WTC11 (cell line): ENCODE measurements around the gene CHMP2B. TPM values are rescaled to one million over a fixed set of nuclear protein-coding genes. Genes with fewer than 3 reads are reported as not detected.

Source experiments
- ATAC-seq: fragments of 200-7000 bp; cut with Tn5 transposase; 2 replicates; pipeline ENCODE4 v1.10.0; 2021; ENCODE audit warnings: mild to moderate bottlenecking, moderate library complexity
- CTCF ChIA-PET: fragments of 300-600 bp; sonication (Branson Sonifier 250); formaldehyde crosslinking; loops from one replicate; lab custom pipeline; 2021; ENCODE audit warnings: antibody characterized with exemption; lab: Charles Lee
- POLR2A ChIA-PET: fragments of 350-600 bp; sonication (Branson Sonifier 250); formaldehyde crosslinking; loops from one replicate; lab custom pipeline; 2021; ENCODE audit warnings: antibody characterized with exemption; lab: Charles Lee
- DNase-seq: peaks from one replicate; pipeline ENCODE4 v3.0.0; 2021; ENCODE audit warnings: low spot score
- H3K27ac Mint-ChIP-seq: 2 replicates; pipeline ENCODE4 v1.8.0; 2021; ENCODE audit warnings: mixed read lengths
- H3K27me3 Mint-ChIP-seq: 2 replicates; pipeline ENCODE4 v1.8.0; 2021; ENCODE audit warnings: low read depth, mild to moderate bottlenecking, moderate library complexity, mixed read lengths
- H3K36me3 Mint-ChIP-seq: 2 replicates; pipeline ENCODE4 v1.8.0; 2021; ENCODE audit warnings: mixed read lengths
- H3K4me1 Mint-ChIP-seq: 2 replicates; pipeline ENCODE4 v1.8.0; 2022; ENCODE audit warnings: mixed read lengths
- H3K4me3 Mint-ChIP-seq: 2 replicates; pipeline ENCODE4 v1.8.0; 2021; ENCODE audit warnings: mild to moderate bottlenecking, moderate library complexity, mixed read lengths
- H3K9me3 Mint-ChIP-seq: 2 replicates; pipeline ENCODE4 v1.8.0; 2021; ENCODE audit warnings: mixed read lengths
- EMX1 ChIP-seq: fragments of 250-450 bp; sonication (Bioruptor Pico); IDR thresholded peaks from 2 replicates; pipeline ENCODE4 v1.8.0; 2021; ENCODE audit warnings: mild to moderate bottlenecking
- ESRRA ChIP-seq: sonication (generic); formaldehyde crosslinking; IDR thresholded peaks from 2 replicates; pipeline ENCODE4 v1.8.1; 2022; ENCODE audit warnings: mild to moderate bottlenecking, missing genetic modification reagents, borderline replicate concordance
- KAT7 ChIP-seq: sonication (generic); formaldehyde crosslinking; IDR thresholded peaks from 2 replicates; pipeline ENCODE4 v1.8.1; 2023; ENCODE audit warnings: missing genetic modification reagents, mild to moderate bottlenecking, borderline replicate concordance
- MXD4 ChIP-seq: fragments of 250-450 bp; sonication (Bioruptor Pico); IDR thresholded peaks from 2 replicates; pipeline ENCODE4 v1.8.0; 2021; ENCODE audit warnings: mild to moderate bottlenecking, moderate library complexity, borderline replicate concordance
- NR1H2 ChIP-seq: sonication (generic); formaldehyde crosslinking; IDR thresholded peaks from 2 replicates; pipeline ENCODE4 v1.9.0; 2021; ENCODE audit warnings: mild to moderate bottlenecking, moderate library complexity, missing genetic modification reagents
- OVOL2 ChIP-seq: fragments of 250-450 bp; sonication (Bioruptor Pico); IDR thresholded peaks from 2 replicates; pipeline ENCODE4 v1.9.0; 2021; ENCODE audit warnings: mild to moderate bottlenecking, borderline replicate concordance
- SMAD3 ChIP-seq: sonication (generic); formaldehyde crosslinking; IDR thresholded peaks from 2 replicates; pipeline ENCODE4 v1.8.0; 2022; ENCODE audit warnings: missing genetic modification reagents, mild to moderate bottlenecking, borderline replicate concordance
- TP53 ChIP-seq: sonication (generic); formaldehyde crosslinking; IDR thresholded peaks from 2 replicates; pipeline ENCODE4 v1.8.1; 2023; ENCODE audit warnings: mild to moderate bottlenecking, missing genetic modification reagents
- ZNF317 ChIP-seq: sonication (generic); formaldehyde crosslinking; IDR thresholded peaks from 2 replicates; pipeline ENCODE4 v1.8.1; 2023; ENCODE audit warnings: low read depth, mild to moderate bottlenecking, moderate library complexity, missing genetic modification reagents, borderline replicate concordance
- ZNF671 ChIP-seq: fragments of 250-450 bp; sonication (Bioruptor Pico); IDR thresholded peaks from 2 replicates; pipeline ENCODE4 v1.8.0; 2021; ENCODE audit warnings: mild to moderate bottlenecking
- total RNA-seq: library from RNA; stranded (reverse); gene quantifications from 3 replicates; pipeline ENCODE4 v1.2.3, GENCODE V29; 2021
- TF ChIP-seq, protein P1 (sequence below): sonication (generic); formaldehyde crosslinking; IDR thresholded peaks from 2 replicates; pipeline ENCODE4 v1.8.0; 2022; ENCODE audit warnings: mild to moderate bottlenecking, missing genetic modification reagents
- TF ChIP-seq, protein P2 (sequence below): fragments of 200-600 bp; IDR thresholded peaks from 2 replicates; pipeline ENCODE4 v1.8.0; 2022; ENCODE audit warnings: antibody characterized with exemption
- TF ChIP-seq, protein P3 (sequence below): sonication (generic); formaldehyde crosslinking; IDR thresholded peaks from 2 replicates; pipeline ENCODE4 v1.8.0; 2022; ENCODE audit warnings: mild to moderate bottlenecking, missing genetic modification reagents
- TF ChIP-seq, protein P4 (sequence below): sonication (generic); formaldehyde crosslinking; IDR thresholded peaks from 2 replicates; pipeline ENCODE4 v1.8.1; 2023; ENCODE audit warnings: mild to moderate bottlenecking, missing genetic modification reagents, moderate library complexity
- TF ChIP-seq, protein P5 (sequence below): fragments of 250-450 bp; sonication (Bioruptor Pico); IDR thresholded peaks from 2 replicates; pipeline ENCODE4 v1.9.0; 2021; ENCODE audit warnings: mild to moderate bottlenecking
- TF ChIP-seq, protein P6 (sequence below): sonication (generic); formaldehyde crosslinking; IDR thresholded peaks from 2 replicates; pipeline ENCODE4 v1.8.1; 2023; ENCODE audit warnings: mild to moderate bottlenecking, missing genetic modification reagents
- TF ChIP-seq, protein P7 (sequence below): fragments of 250-450 bp; sonication (Bioruptor Pico); IDR thresholded peaks from 2 replicates; pipeline ENCODE4 v2.1.2; 2022; ENCODE audit warnings: mild to moderate bottlenecking, moderate library complexity

CHMP2B gene
- total RNA-seq, 1 experiment from 2014 or later = 37.8 TPM

DNA sequence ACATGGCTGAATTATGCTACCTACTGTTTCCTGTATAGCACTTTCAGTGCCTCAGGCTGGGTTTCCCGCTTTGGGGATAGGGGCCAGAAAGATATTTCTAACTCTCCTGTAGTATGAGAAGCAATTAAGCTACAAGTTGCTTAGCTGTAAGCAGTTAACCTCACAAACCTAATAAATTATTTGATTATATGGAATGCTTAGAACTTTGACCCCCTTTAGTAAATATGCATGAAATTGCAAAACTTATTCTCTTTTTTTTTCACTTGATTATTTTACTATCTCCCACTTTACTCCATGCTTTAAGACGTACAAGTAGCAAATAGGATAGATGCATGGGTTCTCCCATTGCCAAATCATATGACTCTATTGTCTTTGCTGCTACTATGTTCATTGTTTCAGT, 27.5 kb upstream of the CHMP2B start:
- no peak overlapping the region for H3K27ac Mint-ChIP-seq
- CTCF ChIA-PET = no interaction called here

DNA sequence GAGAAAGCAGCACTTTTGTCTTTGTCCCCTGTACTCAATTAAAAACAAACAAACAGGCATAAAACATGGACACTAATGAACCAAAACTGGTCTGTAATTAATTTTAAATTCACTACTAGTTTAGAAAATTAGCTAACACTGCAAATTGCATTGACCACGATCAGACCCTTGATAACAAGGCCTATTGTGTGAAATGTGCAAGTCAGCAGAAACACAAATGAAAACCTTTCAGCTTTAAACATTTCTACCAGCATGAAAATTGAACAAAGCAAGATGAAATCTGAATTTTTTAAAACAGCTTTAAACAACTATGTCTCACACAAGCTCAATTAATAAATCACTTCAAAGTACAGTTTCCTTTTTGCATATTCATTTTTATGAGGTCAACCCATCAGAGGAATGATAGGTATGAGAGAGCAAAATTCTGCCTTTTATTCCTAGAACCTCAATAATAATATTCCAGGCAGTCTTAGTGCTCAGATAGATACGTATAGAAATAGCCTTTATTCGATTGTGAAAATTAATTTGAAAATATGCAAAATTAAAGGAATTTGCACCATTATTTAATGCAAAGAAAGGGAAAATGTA, 27.0 kb upstream of the CHMP2B start:
- CTCF ChIA-PET = no interaction called here
- DNase-seq = no peak

More for the DNA sequence above, 27.5 kb upstream of the CHMP2B start:
- no peak for TF ChIP-seq ZNF671 (CRISPR knock-in tag)
- no peak for TF ChIP-seq KAT7
- TF ChIP-seq ZNF317 (CRISPR knock-in tag) = no peak
- TF ChIP-seq, protein P1, sequence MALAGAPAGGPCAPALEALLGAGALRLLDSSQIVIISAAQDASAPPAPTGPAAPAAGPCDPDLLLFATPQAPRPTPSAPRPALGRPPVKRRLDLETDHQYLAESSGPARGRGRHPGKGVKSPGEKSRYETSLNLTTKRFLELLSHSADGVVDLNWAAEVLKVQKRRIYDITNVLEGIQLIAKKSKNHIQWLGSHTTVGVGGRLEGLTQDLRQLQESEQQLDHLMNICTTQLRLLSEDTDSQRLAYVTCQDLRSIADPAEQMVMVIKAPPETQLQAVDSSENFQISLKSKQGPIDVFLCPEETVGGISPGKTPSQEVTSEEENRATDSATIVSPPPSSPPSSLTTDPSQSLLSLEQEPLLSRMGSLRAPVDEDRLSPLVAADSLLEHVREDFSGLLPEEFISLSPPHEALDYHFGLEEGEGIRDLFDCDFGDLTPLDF (CRISPR knock-in tag) = no peak
- POLR2A ChIA-PET = no interaction called here
- DNase-seq (no peak), ATAC-seq (no peak)
- Mint-ChIP-seq H3K36me3 (peaks cover 26% of the 10 kb centered on the region), H3K27me3 (no peaks in the 10 kb centered on the region), H3K9me3 (peaks cover 26% of the 10 kb centered on the region), H3K4me3 (no peak overlapping the region), H3K4me1 (peaks cover 7% of the 10 kb centered on the region; the same call in 1 of the 2 replicates)

DNA sequence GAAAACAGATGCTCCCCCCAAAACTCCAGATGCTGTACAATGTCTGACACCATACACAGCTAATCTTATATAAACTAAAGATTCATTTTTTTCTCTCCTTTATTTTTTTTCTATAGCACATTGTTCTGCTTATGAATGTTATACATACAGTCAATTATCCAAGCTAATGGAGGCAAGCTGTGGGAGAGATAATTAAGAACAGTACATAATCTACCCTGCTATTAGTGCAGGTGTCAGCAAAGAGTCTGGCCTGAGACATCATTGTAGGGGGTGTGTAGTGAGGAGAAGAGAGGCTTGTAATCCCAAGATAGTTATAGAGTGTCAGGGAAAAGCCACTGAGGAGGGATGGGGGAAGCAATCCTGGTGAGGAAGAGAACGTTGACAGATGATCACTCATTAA, 25.4 kb upstream of the CHMP2B start:
- CTCF ChIA-PET = no interaction called here
- no peak overlapping the region for H3K4me3 Mint-ChIP-seq
- peaks cover 5% of the 10 kb centered on the region for H3K36me3 Mint-ChIP-seq
- no peak for ATAC-seq
- peaks cover 10% of the 10 kb centered on the region for H3K4me1 Mint-ChIP-seq
- H3K27ac Mint-ChIP-seq = no peak overlapping the region
- H3K27me3 Mint-ChIP-seq = no peaks in the 10 kb centered on the region
- H3K9me3 Mint-ChIP-seq = peaks cover 5% of the 10 kb centered on the region
- TF ChIP-seq SMAD3 (CRISPR knock-in tag) (no peak), EMX1 (CRISPR knock-in tag) (no peak), NR1H2 (no peak), ESRRA (no peak), OVOL2 (CRISPR knock-in tag) (no peak), KAT7 (no peak), TP53 (CRISPR knock-in tag) (no peak), MXD4 (CRISPR knock-in tag) (no peak)
- TF ChIP-seq, protein P2, sequence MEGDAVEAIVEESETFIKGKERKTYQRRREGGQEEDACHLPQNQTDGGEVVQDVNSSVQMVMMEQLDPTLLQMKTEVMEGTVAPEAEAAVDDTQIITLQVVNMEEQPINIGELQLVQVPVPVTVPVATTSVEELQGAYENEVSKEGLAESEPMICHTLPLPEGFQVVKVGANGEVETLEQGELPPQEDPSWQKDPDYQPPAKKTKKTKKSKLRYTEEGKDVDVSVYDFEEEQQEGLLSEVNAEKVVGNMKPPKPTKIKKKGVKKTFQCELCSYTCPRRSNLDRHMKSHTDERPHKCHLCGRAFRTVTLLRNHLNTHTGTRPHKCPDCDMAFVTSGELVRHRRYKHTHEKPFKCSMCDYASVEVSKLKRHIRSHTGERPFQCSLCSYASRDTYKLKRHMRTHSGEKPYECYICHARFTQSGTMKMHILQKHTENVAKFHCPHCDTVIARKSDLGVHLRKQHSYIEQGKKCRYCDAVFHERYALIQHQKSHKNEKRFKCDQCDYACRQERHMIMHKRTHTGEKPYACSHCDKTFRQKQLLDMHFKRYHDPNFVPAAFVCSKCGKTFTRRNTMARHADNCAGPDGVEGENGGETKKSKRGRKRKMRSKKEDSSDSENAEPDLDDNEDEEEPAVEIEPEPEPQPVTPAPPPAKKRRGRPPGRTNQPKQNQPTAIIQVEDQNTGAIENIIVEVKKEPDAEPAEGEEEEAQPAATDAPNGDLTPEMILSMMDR = no peak
- TF ChIP-seq, protein P3, sequence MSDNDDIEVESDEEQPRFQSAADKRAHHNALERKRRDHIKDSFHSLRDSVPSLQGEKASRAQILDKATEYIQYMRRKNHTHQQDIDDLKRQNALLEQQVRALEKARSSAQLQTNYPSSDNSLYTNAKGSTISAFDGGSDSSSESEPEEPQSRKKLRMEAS (CRISPR knock-in tag) = no peak
- TF ChIP-seq, protein P4, sequence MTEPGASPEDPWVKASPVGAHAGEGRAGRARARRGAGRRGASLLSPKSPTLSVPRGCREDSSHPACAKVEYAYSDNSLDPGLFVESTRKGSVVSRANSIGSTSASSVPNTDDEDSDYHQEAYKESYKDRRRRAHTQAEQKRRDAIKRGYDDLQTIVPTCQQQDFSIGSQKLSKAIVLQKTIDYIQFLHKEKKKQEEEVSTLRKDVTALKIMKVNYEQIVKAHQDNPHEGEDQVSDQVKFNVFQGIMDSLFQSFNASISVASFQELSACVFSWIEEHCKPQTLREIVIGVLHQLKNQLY (CRISPR knock-in tag) = no peak
- TF ChIP-seq, protein P5, sequence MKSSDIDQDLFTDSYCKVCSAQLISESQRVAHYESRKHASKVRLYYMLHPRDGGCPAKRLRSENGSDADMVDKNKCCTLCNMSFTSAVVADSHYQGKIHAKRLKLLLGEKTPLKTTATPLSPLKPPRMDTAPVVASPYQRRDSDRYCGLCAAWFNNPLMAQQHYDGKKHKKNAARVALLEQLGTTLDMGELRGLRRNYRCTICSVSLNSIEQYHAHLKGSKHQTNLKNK (CRISPR knock-in tag) = no peak
- TF ChIP-seq, protein P6, sequence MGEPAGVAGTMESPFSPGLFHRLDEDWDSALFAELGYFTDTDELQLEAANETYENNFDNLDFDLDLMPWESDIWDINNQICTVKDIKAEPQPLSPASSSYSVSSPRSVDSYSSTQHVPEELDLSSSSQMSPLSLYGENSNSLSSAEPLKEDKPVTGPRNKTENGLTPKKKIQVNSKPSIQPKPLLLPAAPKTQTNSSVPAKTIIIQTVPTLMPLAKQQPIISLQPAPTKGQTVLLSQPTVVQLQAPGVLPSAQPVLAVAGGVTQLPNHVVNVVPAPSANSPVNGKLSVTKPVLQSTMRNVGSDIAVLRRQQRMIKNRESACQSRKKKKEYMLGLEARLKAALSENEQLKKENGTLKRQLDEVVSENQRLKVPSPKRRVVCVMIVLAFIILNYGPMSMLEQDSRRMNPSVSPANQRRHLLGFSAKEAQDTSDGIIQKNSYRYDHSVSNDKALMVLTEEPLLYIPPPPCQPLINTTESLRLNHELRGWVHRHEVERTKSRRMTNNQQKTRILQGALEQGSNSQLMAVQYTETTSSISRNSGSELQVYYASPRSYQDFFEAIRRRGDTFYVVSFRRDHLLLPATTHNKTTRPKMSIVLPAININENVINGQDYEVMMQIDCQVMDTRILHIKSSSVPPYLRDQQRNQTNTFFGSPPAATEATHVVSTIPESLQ (CRISPR knock-in tag) = no peak
- TF ChIP-seq, protein P7, sequence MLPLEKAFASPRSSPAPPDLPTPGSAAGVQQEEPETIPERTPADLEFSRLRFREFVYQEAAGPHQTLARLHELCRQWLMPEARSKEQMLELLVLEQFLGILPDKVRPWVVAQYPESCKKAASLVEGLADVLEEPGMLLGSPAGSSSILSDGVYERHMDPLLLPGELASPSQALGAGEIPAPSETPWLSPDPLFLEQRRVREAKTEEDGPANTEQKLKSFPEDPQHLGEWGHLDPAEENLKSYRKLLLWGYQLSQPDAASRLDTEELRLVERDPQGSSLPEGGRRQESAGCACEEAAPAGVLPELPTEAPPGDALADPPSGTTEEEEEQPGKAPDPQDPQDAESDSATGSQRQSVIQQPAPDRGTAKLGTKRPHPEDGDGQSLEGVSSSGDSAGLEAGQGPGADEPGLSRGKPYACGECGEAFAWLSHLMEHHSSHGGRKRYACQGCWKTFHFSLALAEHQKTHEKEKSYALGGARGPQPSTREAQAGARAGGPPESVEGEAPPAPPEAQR = no peak
- TF ChIP-seq, all 79 proteins: peak for 0
- DNase-seq = no peak
- POLR2A ChIA-PET = no interaction called here

More for the DNA sequence above, 27.0 kb upstream of the CHMP2B start:
- TF ChIP-seq, protein P3 (CRISPR knock-in tag) = no peak
- TF ChIP-seq, all 79 proteins: peak for 0
- Mint-ChIP-seq H3K9me3 (peaks cover 20% of the 10 kb centered on the region), H3K4me1 (peaks cover 7% of the 10 kb centered on the region; the same call in 1 of the 2 replicates), H3K27ac (no peak overlapping the region), H3K27me3 (no peaks in the 10 kb centered on the region), H3K36me3 (peaks cover 21% of the 10 kb centered on the region), H3K4me3 (no peak overlapping the region)
- no peak for ATAC-seq
- POLR2A ChIA-PET = no interaction called here
